HG03432 (cell line): Measurements from ENCODE around the gene MFSD11.
"Not testable (repeated sequence)": the region's sequence is repeated elsewhere in the genome, so short reads cannot be mapped to it uniquely, and the experiment has no call there.

ENCODE experiments used
- ATAC-seq: cut with Tn5 transposase; IDR thresholded peaks from one replicate; pipeline ENCODE4 v1.9.1; 2021; ENCODE audit warnings: mild to moderate bottlenecking, moderate library complexity; ENCODE audit not compliant: unreplicated experiment

The MFSD11 gene

DNA sequence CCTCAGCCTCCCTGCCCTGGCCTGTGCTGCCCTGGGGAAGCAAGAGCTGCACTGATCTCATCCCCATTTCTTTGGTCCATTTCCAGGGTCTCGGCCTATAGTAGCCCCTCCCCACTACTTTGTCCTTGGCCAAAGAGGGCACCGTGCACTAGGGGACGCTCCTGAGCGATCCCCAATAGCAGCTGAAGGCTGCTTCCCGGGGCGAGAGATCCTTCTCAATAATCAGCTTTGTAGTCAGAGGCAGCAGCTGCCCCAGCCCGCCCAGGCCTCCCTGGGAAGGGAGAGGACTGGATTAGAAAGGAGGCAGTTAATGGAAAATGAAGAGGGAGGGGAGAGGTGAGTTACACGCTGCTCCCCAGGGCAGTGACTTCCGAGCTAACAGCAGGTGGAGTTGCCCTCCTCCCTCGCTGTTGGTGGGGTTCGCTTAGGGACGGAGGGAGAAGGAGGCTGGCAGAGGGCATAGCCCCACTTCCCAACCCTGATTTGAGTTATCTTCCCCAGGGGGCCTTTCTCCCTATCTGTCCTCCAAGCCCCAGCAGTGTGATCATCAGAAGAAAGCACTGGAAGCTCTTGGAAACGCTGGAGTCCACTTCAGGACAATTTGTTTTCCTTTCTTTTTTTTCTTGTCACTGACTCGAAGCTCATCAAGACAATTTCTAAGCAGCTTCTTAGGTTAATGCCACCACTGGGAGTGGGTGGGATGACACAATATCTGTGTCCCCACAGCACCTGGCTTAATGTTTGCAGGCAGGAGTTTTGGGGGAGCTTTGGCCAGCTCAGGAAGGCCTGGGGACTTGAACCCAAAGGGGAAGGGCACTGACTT is 29.7 kb upstream of the MFSD11 start:
- no peak for ATAC-seq

GRCh38 chr17:76709077-76709950 is 28.6 kb upstream of the MFSD11 start:
- ATAC-seq = no peak

GRCh38 chr17:76709951-76710862 is 27.7 kb upstream of the MFSD11 start:
- not testable (repeated sequence) for ATAC-seq

DNA sequence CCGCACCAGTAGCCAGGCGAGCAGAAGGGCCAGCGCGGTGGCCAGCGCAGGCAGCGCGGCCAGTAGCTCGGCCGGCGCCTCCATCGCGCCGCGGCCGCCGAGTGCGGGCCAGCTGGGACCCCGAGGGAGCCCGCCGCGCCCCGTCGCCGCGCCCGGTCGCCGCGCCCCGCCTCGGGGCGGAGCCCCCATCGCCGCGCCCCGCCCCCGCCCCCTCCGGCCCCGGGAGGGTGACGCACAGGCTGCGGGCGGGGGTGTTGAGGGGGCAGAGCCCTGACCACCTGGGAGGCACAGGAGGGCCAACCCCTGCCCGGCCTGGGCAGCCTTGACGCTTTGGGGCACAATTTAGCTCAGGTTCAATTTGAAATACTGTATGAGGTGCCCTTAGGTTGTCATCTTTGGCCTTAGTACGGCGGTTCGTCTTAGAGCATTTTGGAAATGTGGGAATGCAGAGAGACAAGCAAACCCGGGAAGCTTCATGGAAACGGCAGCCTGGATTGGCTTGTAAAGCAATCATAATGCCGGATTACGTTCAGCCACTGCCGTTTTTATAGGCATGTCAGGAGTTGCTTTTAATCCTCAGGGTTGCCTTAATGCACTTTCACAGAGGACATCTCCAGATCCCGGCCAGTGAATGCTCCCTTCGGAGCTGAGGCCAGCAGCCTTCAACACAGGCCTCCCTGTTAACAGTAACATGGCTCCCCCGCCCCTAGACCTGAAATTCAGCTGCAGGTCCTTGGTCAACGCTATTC is 26.9 kb upstream of the MFSD11 start, which contains the start of gene MXRA7:
Gene MXRA7, minus strand, starts transcription at position 103 of the 749 bp plus-strand sequence. Its CDS starts 19 bp downstream, at position 84.
- no peak for ATAC-seq

- ATAC-seq = not testable (repeated sequence)
Observed at GRCh38 chr17:76712321-76712720, 25.6 kb upstream of the MFSD11 start.

GRCh38 chr17:76713765-76714164 is 24.2 kb upstream of the MFSD11 start:
- ATAC-seq = no peak

GRCh38 chr17:76714336-76714735 is 23.6 kb upstream of the MFSD11 start:
- no peak for ATAC-seq

GRCh38 chr17:76714822-76715495 is 23.0 kb upstream of the MFSD11 start:
- no peak for ATAC-seq

- ATAC-seq = no peak
Observed at GRCh38 chr17:76715496-76715830, 22.5 kb upstream of the MFSD11 start.

GRCh38 chr17:76716146-76716838 is 21.6 kb upstream of the MFSD11 start:
- no peak for ATAC-seq

DNA sequence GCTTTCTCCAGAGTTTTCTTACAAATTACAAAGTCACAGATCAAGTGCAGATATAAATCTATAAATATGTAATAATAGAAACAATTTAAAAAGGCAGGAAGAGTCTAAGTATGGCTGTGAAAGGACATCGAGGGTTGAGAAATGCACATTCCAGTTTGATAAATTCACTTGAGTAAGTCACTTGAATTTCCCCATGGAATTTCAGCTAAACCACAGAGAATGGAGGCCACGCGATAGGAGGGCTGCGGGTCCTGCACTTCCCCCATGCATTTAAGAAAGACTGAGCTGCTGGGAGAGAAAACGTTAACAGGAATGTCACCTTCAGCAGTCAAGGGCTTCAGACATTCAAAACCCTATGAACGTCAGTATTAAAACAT is 21.1 kb upstream of the MFSD11 start:
- ATAC-seq = no peak

DNA sequence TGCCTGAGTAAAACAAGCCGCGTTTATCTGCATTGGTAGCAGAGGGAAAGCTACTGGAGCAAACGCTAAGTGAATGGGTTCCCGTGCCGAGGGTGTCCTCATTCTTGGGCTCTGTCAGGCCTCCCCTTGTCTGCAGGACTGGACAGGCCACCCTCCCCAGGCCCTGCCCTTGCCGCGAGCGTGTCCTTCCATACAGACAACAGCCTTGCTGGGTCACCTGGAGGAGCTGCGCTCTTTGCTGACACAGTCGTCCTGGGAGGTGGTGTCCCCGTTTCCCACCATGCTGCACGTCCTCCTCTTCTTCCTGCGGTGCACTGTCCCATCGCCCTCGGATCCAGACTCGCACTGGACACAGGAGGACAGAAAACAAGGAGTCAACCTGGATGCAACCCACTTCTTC is 19.4 kb upstream of the MFSD11 start:
- no peak for ATAC-seq

- ATAC-seq = no peak
Observed at GRCh38 chr17:76720211-76720610, 17.7 kb upstream of the MFSD11 start.

- no peak for ATAC-seq
Observed at GRCh38 chr17:76720941-76721340, 17.0 kb upstream of the MFSD11 start.

DNA sequence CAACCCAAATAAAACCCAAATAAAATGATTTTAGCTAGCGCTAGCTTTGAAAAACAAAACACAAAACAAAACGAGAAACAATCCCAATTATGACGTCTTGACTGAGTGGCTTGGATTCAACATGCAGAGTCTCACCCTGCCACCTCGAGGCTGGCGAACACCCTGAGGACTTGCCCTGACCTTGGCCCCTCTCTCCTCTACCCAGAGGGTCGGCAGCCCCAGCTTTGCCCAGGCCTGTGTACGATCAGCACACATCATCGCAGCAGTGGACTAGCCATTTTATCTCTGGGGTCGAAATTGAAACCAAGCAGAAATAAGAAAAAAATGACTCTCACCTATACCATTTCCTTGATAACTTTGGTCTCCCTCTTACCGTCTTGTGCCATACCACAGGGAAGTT is 16.5 kb upstream of the MFSD11 start:
- ATAC-seq = no peak

DNA sequence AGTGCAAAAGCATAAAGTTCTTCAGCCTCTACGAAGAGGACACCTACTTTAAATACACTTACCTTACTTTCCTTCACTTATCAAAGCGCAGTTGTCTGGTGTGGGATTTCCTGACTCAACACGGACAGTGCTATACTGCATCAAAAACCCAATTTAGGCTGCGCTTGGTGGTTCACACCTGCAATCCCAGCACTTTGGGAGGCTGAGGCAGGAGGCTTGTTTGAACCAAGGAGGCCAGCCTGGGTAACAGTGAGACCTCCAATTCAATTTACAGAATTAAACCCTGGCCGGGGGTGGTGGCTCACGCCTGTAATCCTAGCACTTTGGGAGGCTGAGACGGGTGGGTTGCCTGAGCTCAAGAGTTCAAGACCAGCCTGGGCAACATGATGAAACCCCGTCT is 15.6 kb upstream of the MFSD11 start:
- ATAC-seq = no peak

DNA sequence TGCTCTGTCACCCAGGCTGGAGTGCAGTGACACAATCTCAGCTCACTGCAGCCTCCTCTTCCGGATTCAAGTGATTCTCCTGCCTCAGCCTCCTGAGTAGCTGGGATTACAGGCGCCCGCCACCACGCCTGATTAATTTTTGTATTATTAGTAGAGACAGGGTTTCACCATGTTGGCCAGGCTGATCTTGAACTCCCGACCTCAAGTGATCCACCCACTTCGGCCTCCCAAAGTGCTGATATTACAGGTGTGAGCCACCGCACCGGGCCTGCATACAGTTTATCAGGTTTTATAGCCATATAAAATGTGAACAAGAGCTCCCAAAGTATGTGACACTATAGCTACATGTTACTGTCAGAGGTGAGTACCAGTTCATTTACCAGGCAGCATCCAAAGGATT is 14.9 kb upstream of the MFSD11 start:
- ATAC-seq = not testable (repeated sequence)

DNA sequence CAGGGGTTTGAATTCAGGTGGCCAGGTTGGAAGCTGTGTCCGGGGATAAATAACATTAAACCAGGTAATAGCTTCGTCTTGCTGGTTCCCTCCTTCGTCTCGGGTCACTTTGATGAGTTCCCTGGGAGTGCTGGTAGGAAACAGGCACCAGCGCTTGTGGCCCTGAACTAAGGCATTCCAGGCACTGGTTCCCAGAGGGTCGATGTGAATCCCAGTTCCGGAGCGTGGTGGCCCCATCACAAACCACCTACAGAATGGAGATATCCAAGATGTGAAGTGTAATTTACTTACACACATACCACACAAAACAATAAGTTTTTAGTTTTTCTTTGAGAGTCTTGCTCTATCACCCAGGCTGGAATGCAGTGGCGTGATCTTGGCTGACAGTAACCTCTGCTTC is 14.1 kb upstream of the MFSD11 start:
- ATAC-seq = no peak

GRCh38 chr17:76725580-76726230 is 12.2 kb upstream of the MFSD11 start:
- ATAC-seq = peak; percentile 22
